GM19395 (cell line): ENCODE results near the gene ARHGAP10.

Source experiments
- ATAC-seq: cut with Tn5 transposase; IDR thresholded peaks from one replicate; pipeline ENCODE4 v1.9.1; 2021; ENCODE audit warnings: mild to moderate bottlenecking, moderate library complexity; ENCODE audit not compliant: unreplicated experiment

ARHGAP10 gene

GRCh38 chr4:148021686-148022085, 289.8 kb downstream of the ARHGAP10 start:
- ATAC-seq = no peak

GRCh38 chr4:148022975-148023374, 291.1 kb downstream of the ARHGAP10 start:
- ATAC-seq = no peak

GRCh38 chr4:148023512-148024181, 291.8 kb downstream of the ARHGAP10 start:
- no peak for ATAC-seq

- no peak for ATAC-seq
These were observed 294.1 kb downstream of the ARHGAP10 start for GRCh38 chr4:148025981-148026380.

- ATAC-seq = no peak
These were observed 295.3 kb downstream of the ARHGAP10 start for GRCh38 chr4:148027201-148027600.

- ATAC-seq = no peak
These were observed 297.9 kb downstream of the ARHGAP10 start for GRCh38 chr4:148029781-148030180.

- ATAC-seq = no peak
These were observed 298.4 kb downstream of the ARHGAP10 start for GRCh38 chr4:148030193-148030873.

GRCh38 chr4:148034813-148035212, 302.9 kb downstream of the ARHGAP10 start:
- ATAC-seq = no peak

GRCh38 chr4:148041606-148042329, 309.9 kb downstream of the ARHGAP10 start:
- no peak for ATAC-seq

GRCh38 chr4:148044089-148044911, 312.4 kb downstream of the ARHGAP10 start:
- ATAC-seq = peak; percentile 16

- peak; percentile 95 for ATAC-seq
These were observed 313.0 kb downstream of the ARHGAP10 start for GRCh38 chr4:148044912-148045352.

GRCh38 chr4:148048598-148048997, 316.7 kb downstream of the ARHGAP10 start:
- ATAC-seq = no peak

GRCh38 chr4:148051403-148051802, 319.5 kb downstream of the ARHGAP10 start:
- no peak for ATAC-seq

GRCh38 chr4:148052448-148052847, 320.6 kb downstream of the ARHGAP10 start:
- ATAC-seq = no peak

GRCh38 chr4:148053298-148054003, 321.6 kb downstream of the ARHGAP10 start:
- ATAC-seq = no peak

GRCh38 chr4:148054275-148054674, 322.4 kb downstream of the ARHGAP10 start:
- no peak for ATAC-seq

- ATAC-seq = peak; percentile 31
These were observed 324.0 kb downstream of the ARHGAP10 start for GRCh38 chr4:148055844-148056243.

GRCh38 chr4:148056879-148057278, 325.0 kb downstream of the ARHGAP10 start:
- ATAC-seq = peak; percentile 84

GRCh38 chr4:148057516-148057915, 325.6 kb downstream of the ARHGAP10 start:
- peak; percentile 48 for ATAC-seq
